B cell (primary cell): Measurements from ENCODE around the gene GPR158. TPM values are rescaled to one million over a fixed set of nuclear protein-coding genes. Genes with fewer than 3 reads are reported as not detected.

Experiments
- ATAC-seq: fragments of 200-7000 bp; cut with Tn5 transposase; one replicate; pipeline ENCODE4 v1.10.0; 2021; ENCODE audit warnings: low read depth, mild to moderate bottlenecking, moderate number of reproducible peaks, moderate library complexity
- CTCF ChIA-PET: fragments of 350-600 bp; sonication (Branson Sonifier 250); formaldehyde crosslinking; loops from one replicate; lab custom pipeline; 2021; ENCODE audit warnings: antibody characterized with exemption, inconsistent platforms; lab: Charles Lee
- POLR2A ChIA-PET: fragments of 350-600 bp; sonication (Branson Sonifier 250); formaldehyde crosslinking; loops from one replicate; lab custom pipeline; 2021; ENCODE audit warnings: antibody characterized with exemption; lab: Charles Lee
- DNase-seq: peaks from one replicate; pipeline ENCODE4 v3.0.0; 2013
- H2AFZ ChIP-seq: 2 replicates; pipeline ENCODE4 v1.6.1; 2012; ENCODE audit warnings: mild to moderate bottlenecking, low read depth, low read length; ENCODE audit not compliant: insufficient read depth, poor library complexity, severe bottlenecking
- H3K27ac ChIP-seq, 2 donors: 1 replicate in 1 of 2; 2 replicates in 1 of 2; pipeline ENCODE4 v1.5.1; 2012 to 2013; ENCODE audit warnings: low read length in 2 of 2, mild to moderate bottlenecking in 2 of 2, moderate library complexity in 1 of 2
- H3K27me3 ChIP-seq, 4 experiments: fragments of 200-600 bp in 1 of 4; sonication (generic) in 1 of 4; replicated peaks in 1 of 4; 1 replicate in 2 of 4; 2 replicates in 2 of 4; pipeline versions ENCODE4 v1.6.1 to v1.7.0; 2013 to 2016; ENCODE audit warnings: low read length in 3 of 4, mild to moderate bottlenecking in 2 of 4, mixed read lengths in 1 of 4, moderate library complexity in 1 of 4; ENCODE audit not compliant: insufficient read depth in 4 of 4, control insufficient read depth in 3 of 4; ENCODE audit errors: control extremely low read depth in 1 of 4
- H3K36me3 ChIP-seq, 2 experiments: replicated peaks in 1 of 2; 1 replicate in 1 of 2; 2 replicates in 1 of 2; pipeline versions ENCODE4 v1.6.1 to v1.7.1; 2013; ENCODE audit warnings: low read length in 1 of 2; ENCODE audit not compliant: insufficient read depth in 2 of 2, control insufficient read depth in 1 of 2; ENCODE audit errors: control extremely low read depth in 1 of 2, extremely low read depth in 1 of 2
- H3K4me1 ChIP-seq, 2 donors: fragments of 200-600 bp in 1 of 2; sonication (generic) in 1 of 2; 1 replicate in 1 of 2; 2 replicates in 1 of 2; pipeline versions ENCODE4 v1.5.1 to v1.6.1; 2013 to 2017; ENCODE audit warnings: low read length in 2 of 2; ENCODE audit not compliant: control insufficient read depth in 2 of 2, insufficient read depth in 2 of 2
- H3K4me2 ChIP-seq: replicated peaks from 2 replicates; pipeline ENCODE3; 2012; ENCODE audit warnings: mild to moderate bottlenecking, low read depth, low read length; ENCODE audit not compliant: poor library complexity, severe bottlenecking
- H3K4me3 ChIP-seq, 5 experiments: fragments of 200-600 bp in 1 of 5; sonication (generic) in 1 of 5; 1 replicate in 3 of 5; 2 replicates in 2 of 5; pipeline versions ENCODE4 v1.5.1 to v1.7.0; 2011 to 2016; ENCODE audit warnings: low read length in 4 of 5, mild to moderate bottlenecking in 4 of 5, low read depth in 2 of 5, control low read depth in 1 of 5, moderate library complexity in 1 of 5; ENCODE audit not compliant: insufficient read depth in 1 of 5; ENCODE audit errors: control extremely low read depth in 1 of 5, extremely low read depth in 1 of 5
- H3K79me2 ChIP-seq: fragments of 200-600 bp; sonication (generic); one replicate; pipeline ENCODE4 v1.6.0; 2016; ENCODE audit warnings: low read length; ENCODE audit not compliant: control insufficient read depth, insufficient read depth
- H3K9ac ChIP-seq: fragments of 200-600 bp; sonication (generic); 2 replicates; pipeline ENCODE4 v1.6.1; 2017; ENCODE audit warnings: mild to moderate bottlenecking, low read length, moderate library complexity
- H3K9me3 ChIP-seq, 3 donors: one replicate each; pipeline versions ENCODE4 v1.6.1 to v1.7.1; 2013; ENCODE audit warnings: low read length in 2 of 3; ENCODE audit not compliant: control insufficient read depth in 2 of 3, insufficient read depth in 1 of 3; ENCODE audit errors: control extremely low read depth in 1 of 3
- H4K20me1 ChIP-seq: 2 replicates; pipeline ENCODE4 v1.6.0; 2012; ENCODE audit warnings: mild to moderate bottlenecking, low read length; ENCODE audit not compliant: insufficient read depth, control insufficient read depth, poor library complexity, severe bottlenecking
- H3K27ac Mint-ChIP-seq: one replicate; pipeline ENCODE4 v1.8.0; 2021; ENCODE audit warnings: mixed read lengths
- H3K27me3 Mint-ChIP-seq: one replicate; pipeline ENCODE4 v1.8.0; 2021; ENCODE audit warnings: mixed read lengths
- H3K4me1 Mint-ChIP-seq: one replicate; pipeline ENCODE4 v1.8.0; 2021; ENCODE audit warnings: mixed read lengths
- H3K4me3 Mint-ChIP-seq: one replicate; pipeline ENCODE4 v1.8.0; 2021; ENCODE audit warnings: mixed read lengths
- H3K9me3 Mint-ChIP-seq: one replicate; pipeline ENCODE4 v1.8.0; 2022; ENCODE audit warnings: mixed read lengths; ENCODE audit not compliant: insufficient read depth
- CTCF ChIP-seq: fragments of 200-600 bp; IDR thresholded peaks from one replicate; pipeline ENCODE4 v1.8.0; 2022; ENCODE audit warnings: antibody characterized with exemption, mild to moderate bottlenecking
- EZH2 ChIP-seq: IDR thresholded peaks from 2 replicates; pipeline ENCODE4 v1.6.1; 2012; ENCODE audit warnings: borderline replicate concordance, low read depth, mild to moderate bottlenecking, moderate library complexity, low read length; ENCODE audit not compliant: insufficient read depth, poor library complexity, severe bottlenecking
- WGBS: methylation state at CpG from one replicate; pipeline ENCODE4 v1.1.5; 2013; ENCODE audit warnings: missing lambda C conversion rate; ENCODE audit not compliant: insufficient coverage; 5-methylcytosine and 5-hydroxymethylcytosine counted together
- intact Hi-C: fragments of 100-400 bp; cut with micrococcal nuclease; formaldehyde crosslinking; loops from one replicate; pipeline ENCODE4 v1.10.0; 2022
- polyA plus RNA-seq: library from polyadenylated mRNA; depleted of rRNA; stranded (reverse); fragments of >200 nt; gene quantifications from 2 replicates; pipeline ENCODE4 v1.2.3, GENCODE V29; 2012
- total RNA-seq, 2 donors: library from RNA; stranded (reverse); fragments of 120-200 nt in 1 of 2; gene quantifications; 1 replicate in 1 of 2; 2 replicates in 1 of 2; pipeline versions ENCODE4 v1.2.3 to v1.2.4, GENCODE V29; 2013 to 2022

Gene GPR158
- total and polyA plus RNA-seq, 2 donors (not counting 1 experiment from before 2014, with no cell fraction given), result not detected

- Histone ChIP-seq H3K4me2 (no peak overlapping the region), H3K4me3 (no peak overlapping the region), H3K27ac (no peak overlapping the region), H3K4me1 (no peaks in the 10 kb centered on the region), H3K36me3 (no peaks in the 10 kb centered on the region), H3K27me3 (no peaks in the 10 kb centered on the region), H4K20me1 (no peaks in the 10 kb centered on the region), H3K9me3 (no peaks in the 10 kb centered on the region), H3K79me2 (no peaks in the 10 kb centered on the region), H3K9ac (no peak overlapping the region), H2AFZ (no peak overlapping the region)
- no peak overlapping the region for H3K27ac Mint-ChIP-seq
- ChIA-PET POLR2A (no interaction called here), CTCF (no interaction called here)
- DNase-seq (no peak), ATAC-seq (no peak)
- no peak for TF ChIP-seq EZH2
- no peak for TF ChIP-seq CTCF
- intact Hi-C loops, result no loop called here
- no peaks in the 10 kb centered on the region for H3K9me3 Mint-ChIP-seq
- no peaks in the 10 kb centered on the region for H3K27me3 Mint-ChIP-seq
- no peak overlapping the region for H3K4me3 Mint-ChIP-seq
- WGBS, result 60% methylated on average over 3 of the region's 3 CpGs
- no peaks in the 10 kb centered on the region for H3K4me1 Mint-ChIP-seq
These were observed 382.3 kb downstream of the GPR158 start for GRCh38 chr10:25557136-25557535.

GRCh38 chr10:25561758-25562157, 387.0 kb downstream of the GPR158 start:
- no peak overlapping the region for H3K27ac Mint-ChIP-seq

More at GRCh38 chr10:25561758-25562157, 387.0 kb downstream of the GPR158 start:
- Mint-ChIP-seq H3K4me1 (no peaks in the 10 kb centered on the region), H3K4me3 (no peak overlapping the region), H3K27me3 (peaks cover 11% of the 10 kb centered on the region), H3K9me3 (no peaks in the 10 kb centered on the region)
- Histone ChIP-seq H3K36me3 (no peaks in the 10 kb centered on the region), H3K4me2 (no peak overlapping the region), H2AFZ (no peak overlapping the region), H4K20me1 (no peaks in the 10 kb centered on the region), H3K27ac (no peak overlapping the region), H3K9ac (no peak overlapping the region), H3K79me2 (no peaks in the 10 kb centered on the region), H3K4me3 (no peak overlapping the region), H3K27me3 (no peaks in the 10 kb centered on the region), H3K4me1 (no peaks in the 10 kb centered on the region), H3K9me3 (no peaks in the 10 kb centered on the region)
- POLR2A ChIA-PET, result no interaction called here
- DNase-seq (no peak), ATAC-seq (no peak)
- intact Hi-C loops, result no loop called here
- 100% methylated on average over 1 of the region's 2 CpGs for WGBS
- TF ChIP-seq EZH2, result no peak
- TF ChIP-seq CTCF, result no peak
- CTCF ChIA-PET, result no interaction called here
